Retinal pigment epithelial cell (primary cell): ENCODE measurements around the gene ACKR3.

Experiments used
- DNase-seq: peaks from one replicate; pipeline ENCODE4 v3.0.0-alpha.2; 2010; ENCODE audit warnings: low read depth
- H3K4me3 ChIP-seq: 2 replicates; pipeline ENCODE4 v1.5.1; 2011; ENCODE audit warnings: mild to moderate bottlenecking, low read length, control low read depth, moderate library complexity
- TF ChIP-seq, protein P1 (sequence below): conservative IDR thresholded peaks from 2 replicates; pipeline ENCODE4 v1.5.1; 2011; ENCODE audit warnings: low read depth, low read length, control low read depth, inconsistent platforms

Gene ACKR3

DNA sequence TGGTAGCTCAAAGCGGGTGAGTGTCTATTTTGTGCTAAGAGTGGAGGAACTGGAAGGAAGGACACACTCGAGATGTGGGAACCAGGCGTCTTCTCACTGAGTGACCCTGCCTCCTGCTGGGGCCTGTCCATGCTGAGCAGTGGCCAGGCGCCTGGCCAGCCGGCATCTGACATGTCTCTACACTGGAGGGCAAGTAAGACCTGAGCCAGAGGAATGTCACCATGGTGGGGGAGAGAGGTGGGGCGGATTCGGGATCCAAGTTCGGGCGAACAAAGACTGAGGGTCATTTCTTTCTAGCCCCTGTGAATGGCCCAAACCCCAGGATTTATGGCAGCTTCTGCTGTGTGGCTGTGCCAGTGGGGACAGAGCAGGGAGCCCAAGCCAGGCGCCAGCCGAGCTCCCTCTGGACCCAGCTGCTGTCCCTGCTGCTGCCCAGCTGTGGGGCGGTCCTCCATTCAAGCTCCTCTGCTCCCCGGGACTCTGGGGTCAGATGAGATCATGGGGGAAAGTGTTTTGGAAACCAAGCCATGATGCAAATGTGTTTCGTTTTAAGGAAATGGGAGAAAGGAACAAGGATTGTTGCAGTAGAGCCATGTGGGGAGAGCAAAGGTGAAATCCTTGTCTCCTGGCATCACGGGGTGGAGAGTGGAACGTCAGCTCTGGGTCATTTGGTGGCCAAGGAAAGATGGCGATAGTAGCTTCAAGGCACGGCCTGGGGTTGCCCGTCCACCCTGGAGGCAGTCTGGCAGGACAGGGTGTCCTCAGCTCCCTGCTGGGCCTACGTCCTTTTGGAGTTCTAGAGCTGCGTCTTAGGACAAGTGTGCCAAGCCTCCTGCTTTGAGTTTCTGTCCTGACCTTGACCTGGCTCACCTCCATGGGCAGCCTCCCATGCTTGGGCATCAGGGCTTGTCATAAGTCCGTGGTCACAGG is 8.1 kb downstream of the ACKR3 start:
- no peak for DNase-seq
- TF ChIP-seq, protein P1, sequence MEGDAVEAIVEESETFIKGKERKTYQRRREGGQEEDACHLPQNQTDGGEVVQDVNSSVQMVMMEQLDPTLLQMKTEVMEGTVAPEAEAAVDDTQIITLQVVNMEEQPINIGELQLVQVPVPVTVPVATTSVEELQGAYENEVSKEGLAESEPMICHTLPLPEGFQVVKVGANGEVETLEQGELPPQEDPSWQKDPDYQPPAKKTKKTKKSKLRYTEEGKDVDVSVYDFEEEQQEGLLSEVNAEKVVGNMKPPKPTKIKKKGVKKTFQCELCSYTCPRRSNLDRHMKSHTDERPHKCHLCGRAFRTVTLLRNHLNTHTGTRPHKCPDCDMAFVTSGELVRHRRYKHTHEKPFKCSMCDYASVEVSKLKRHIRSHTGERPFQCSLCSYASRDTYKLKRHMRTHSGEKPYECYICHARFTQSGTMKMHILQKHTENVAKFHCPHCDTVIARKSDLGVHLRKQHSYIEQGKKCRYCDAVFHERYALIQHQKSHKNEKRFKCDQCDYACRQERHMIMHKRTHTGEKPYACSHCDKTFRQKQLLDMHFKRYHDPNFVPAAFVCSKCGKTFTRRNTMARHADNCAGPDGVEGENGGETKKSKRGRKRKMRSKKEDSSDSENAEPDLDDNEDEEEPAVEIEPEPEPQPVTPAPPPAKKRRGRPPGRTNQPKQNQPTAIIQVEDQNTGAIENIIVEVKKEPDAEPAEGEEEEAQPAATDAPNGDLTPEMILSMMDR: no peak
- no peak overlapping the region for H3K4me3 ChIP-seq

DNA sequence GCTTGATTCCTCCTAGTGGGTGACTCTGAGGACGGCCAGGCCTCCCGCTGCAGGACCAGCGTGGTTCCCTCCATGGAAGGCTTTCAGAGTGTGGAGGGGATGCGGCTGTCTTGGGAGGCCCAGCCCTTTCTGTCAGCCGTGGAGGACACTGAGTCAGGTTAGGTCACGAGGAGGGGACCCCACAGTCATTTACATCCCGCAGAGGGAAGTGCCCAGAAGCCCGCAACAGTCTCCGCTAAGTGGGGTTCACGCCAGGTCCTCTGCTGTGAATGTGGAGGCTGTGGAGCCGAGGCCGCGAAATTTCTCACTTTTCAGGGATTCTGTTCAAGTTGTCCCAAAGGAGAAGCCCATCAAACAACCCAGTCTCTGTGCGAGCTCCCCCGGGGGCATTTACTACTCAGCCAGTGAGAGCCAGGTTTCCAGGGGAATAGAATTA is 8.8 kb downstream of the ACKR3 start:
- no peak for DNase-seq
- H3K4me3 ChIP-seq: no peak overlapping the region
- TF ChIP-seq, protein P1: no peak

DNA sequence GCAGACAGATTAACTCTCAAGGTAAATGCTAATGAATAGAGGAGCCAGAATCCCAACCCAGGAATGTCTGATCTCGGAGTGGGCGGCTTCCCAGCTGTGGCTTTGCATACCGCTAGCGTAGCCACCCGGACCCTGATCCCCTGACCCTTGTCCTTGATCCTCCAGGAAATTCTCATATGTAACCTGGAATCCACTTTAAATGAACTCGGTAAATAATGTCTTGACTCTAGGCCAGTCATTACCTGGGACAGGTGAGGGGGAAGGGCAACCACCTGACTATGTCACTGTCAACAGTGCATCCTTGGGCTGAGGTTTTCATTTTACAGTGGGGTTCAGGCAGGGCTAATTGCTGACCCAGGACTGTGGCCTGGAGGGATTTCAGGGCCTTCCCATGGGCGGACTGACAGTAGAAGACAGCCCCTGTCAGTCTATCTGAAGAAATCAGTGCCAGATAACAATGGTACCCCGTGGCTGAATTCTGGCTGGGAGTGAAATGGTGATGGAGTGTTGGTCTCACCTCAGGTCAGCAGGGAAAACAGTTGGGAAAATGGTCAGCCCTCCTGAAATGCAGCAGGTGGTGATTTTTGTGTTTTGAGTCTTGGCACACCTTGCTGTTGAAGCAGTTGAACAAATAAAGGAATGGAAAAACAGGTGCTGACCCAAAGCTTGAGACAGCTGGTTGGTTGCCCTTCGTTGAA is 9.6 kb downstream of the ACKR3 start:
- no peak overlapping the region for H3K4me3 ChIP-seq
- no peak for DNase-seq
- TF ChIP-seq, protein P1: no peak

DNA sequence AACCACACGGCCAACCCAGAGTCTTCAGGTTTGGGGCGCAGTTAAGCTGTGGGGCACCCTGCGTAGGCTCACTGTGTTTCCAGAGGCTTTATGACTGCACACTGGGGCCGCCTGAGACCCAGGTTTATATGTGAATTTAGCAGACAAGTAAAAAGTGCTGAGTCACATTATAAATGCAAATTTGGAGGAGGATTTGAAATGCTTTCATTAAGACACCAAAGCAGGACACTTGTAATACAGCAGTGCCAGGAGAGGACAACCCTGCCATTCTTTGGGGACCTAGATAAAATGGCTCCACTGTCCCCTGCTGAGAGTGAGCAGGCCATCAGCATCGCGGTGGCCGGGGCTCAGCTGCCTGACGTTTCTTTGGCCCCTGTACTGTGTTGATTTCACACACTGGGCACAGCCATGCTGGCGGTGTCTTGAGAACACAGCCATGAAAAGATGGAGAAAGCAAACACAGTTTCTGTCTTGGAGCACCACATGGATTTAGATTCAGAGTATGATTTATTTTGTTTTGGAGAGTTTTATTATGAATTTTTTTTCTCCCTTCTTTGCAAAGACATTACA is 10.2 kb downstream of the ACKR3 start:
- DNase-seq: no peak
- H3K4me3 ChIP-seq: no peak overlapping the region
- TF ChIP-seq, protein P1: no peak

DNA sequence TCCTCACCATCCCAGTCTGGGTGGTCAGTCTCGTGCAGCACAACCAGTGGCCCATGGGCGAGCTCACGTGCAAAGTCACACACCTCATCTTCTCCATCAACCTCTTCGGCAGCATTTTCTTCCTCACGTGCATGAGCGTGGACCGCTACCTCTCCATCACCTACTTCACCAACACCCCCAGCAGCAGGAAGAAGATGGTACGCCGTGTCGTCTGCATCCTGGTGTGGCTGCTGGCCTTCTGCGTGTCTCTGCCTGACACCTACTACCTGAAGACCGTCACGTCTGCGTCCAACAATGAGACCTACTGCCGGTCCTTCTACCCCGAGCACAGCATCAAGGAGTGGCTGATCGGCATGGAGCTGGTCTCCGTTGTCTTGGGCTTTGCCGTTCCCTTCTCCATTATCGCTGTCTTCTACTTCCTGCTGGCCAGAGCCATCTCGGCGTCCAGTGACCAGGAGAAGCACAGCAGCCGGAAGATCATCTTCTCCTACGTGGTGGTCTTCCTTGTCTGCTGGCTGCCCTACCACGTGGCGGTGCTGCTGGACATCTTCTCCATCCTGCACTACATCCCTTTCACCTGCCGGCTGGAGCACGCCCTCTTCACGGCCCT is 11.2 kb downstream of the ACKR3 start:
- TF ChIP-seq, protein P1: no peak
- no peak for DNase-seq
- no peak overlapping the region for H3K4me3 ChIP-seq

DNA sequence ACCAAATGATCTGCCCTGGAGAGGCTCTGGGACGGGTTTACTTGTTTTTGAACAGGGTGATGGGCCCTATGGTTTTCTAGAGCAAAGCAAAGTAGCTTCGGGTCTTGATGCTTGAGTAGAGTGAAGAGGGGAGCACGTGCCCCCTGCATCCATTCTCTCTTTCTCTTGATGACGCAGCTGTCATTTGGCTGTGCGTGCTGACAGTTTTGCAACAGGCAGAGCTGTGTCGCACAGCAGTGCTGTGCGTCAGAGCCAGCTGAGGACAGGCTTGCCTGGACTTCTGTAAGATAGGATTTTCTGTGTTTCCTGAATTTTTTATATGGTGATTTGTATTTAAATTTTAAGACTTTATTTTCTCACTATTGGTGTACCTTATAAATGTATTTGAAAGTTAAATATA is 11.9 kb downstream of the ACKR3 start:
- TF ChIP-seq, protein P1: no peak
- no peak for DNase-seq
- no peak overlapping the region for H3K4me3 ChIP-seq
